A673 (cell line): ENCODE data around the gene C11orf68. TPM values are rescaled to one million over a fixed set of nuclear protein-coding genes. Genes with fewer than 3 reads are reported as not detected.

Source experiments
- Bru-seq: library from RNA; stranded (reverse); fragments of 400-500 nt; gene quantifications from one replicate; lab custom pipeline; 2021; lab: Mats Ljungman, UMichigan
- BruChase-seq, 2 experiments: library from RNA; stranded (reverse); fragments of 400-500 nt; gene quantifications; one replicate each; lab custom pipeline; 2021; lab: Mats Ljungman, UMichigan
- BruUV-seq: library from RNA; stranded (reverse); fragments of 400-500 nt; replicated peaks from 2 replicates; lab custom pipeline; 2021; lab: Mats Ljungman, UMichigan
- CTCF ChIA-PET: fragments of 300-600 bp; sonication (Branson Sonifier 250); formaldehyde crosslinking; loops from one replicate; lab custom pipeline; 2022; ENCODE audit warnings: antibody characterized with exemption; lab: Charles Lee
- POLR2A ChIA-PET: fragments of 300-600 bp; sonication (Branson Sonifier 250); formaldehyde crosslinking; loops from one replicate; lab custom pipeline; 2022; ENCODE audit warnings: antibody characterized with exemption; ENCODE audit not compliant: low non-redundant PET; lab: Charles Lee
- DNase-seq: peaks from one replicate; pipeline ENCODE4 v3.0.0-alpha.2; 2015; ENCODE audit warnings: low spot score
- H3K27ac ChIP-seq: fragments of 200-600 bp; sonication (generic); 2 replicates; pipeline ENCODE4 v1.5.1; 2016; ENCODE audit warnings: mixed run types, low read depth, mild to moderate bottlenecking, mixed read lengths, antibody characterized with exemption, low read length; ENCODE audit not compliant: poor library complexity, severe bottlenecking
- H3K27me3 ChIP-seq: fragments of 200-600 bp; sonication (generic); replicated peaks from 2 replicates; pipeline ENCODE4 v1.6.1; 2017; ENCODE audit warnings: mixed run types, low read depth, mild to moderate bottlenecking, mixed read lengths, antibody characterized with exemption, low read length; ENCODE audit not compliant: insufficient read depth, poor library complexity
- H3K36me3 ChIP-seq: fragments of 200-600 bp; sonication (generic); 2 replicates; pipeline ENCODE4 v1.6.1; 2016; ENCODE audit warnings: mixed run types, mild to moderate bottlenecking, mixed read lengths, antibody characterized with exemption, low read length; ENCODE audit not compliant: insufficient read depth, poor library complexity, severe bottlenecking
- H3K4me1 ChIP-seq: fragments of 200-600 bp; sonication (generic); 2 replicates; pipeline ENCODE4 v1.6.1; 2017; ENCODE audit warnings: mixed run types, mild to moderate bottlenecking, mixed read lengths, antibody characterized with exemption, low read length; ENCODE audit not compliant: insufficient read depth, poor library complexity, severe bottlenecking
- H3K4me3 ChIP-seq: fragments of 200-600 bp; sonication (generic); 2 replicates; pipeline ENCODE4 v1.5.1; 2016; ENCODE audit warnings: low read depth, mixed run types, mild to moderate bottlenecking, mixed read lengths, low read length; ENCODE audit not compliant: poor library complexity, severe bottlenecking
- H3K9me3 ChIP-seq: fragments of 200-600 bp; sonication (generic); 2 replicates; pipeline ENCODE4 v1.6.1; 2016; ENCODE audit warnings: mixed run types, low read depth, mild to moderate bottlenecking, mixed read lengths, antibody characterized with exemption, low read length; ENCODE audit not compliant: poor library complexity, severe bottlenecking
- CTCF ChIP-seq: fragments of 300-800, 200-600 bp; sonication (generic); conservative IDR thresholded peaks from 2 replicates; pipeline ENCODE4 v1.5.1; 2017; ENCODE audit warnings: low read depth, mild to moderate bottlenecking, antibody characterized with exemption, low read length, moderate library complexity, mixed read lengths
- EZH2 ChIP-seq: fragments of 200-600 bp; sonication (generic); IDR thresholded peaks from 2 replicates; pipeline ENCODE4 v1.6.1; 2017; ENCODE audit warnings: borderline replicate concordance, low read depth, mild to moderate bottlenecking, mixed read lengths, antibody characterized with exemption, low read length; ENCODE audit not compliant: poor library complexity, severe bottlenecking
- intact Hi-C: fragments of 100-400 bp; cut with micrococcal nuclease; formaldehyde crosslinking; loops from one replicate; pipeline ENCODE4 v1.10.0; 2022; ENCODE audit not compliant: unreplicated experiment
- long read RNA-seq: library from polyadenylated mRNA; stranded (forward); transcript quantifications from one replicate; pipeline ENCODE4 v2.0.0, GENCODE V29; 2022
- total RNA-seq: library from RNA; stranded (reverse); gene quantifications from 2 replicates; pipeline ENCODE4 v1.2.3, GENCODE V29; 2021

The C11orf68 gene
- total RNA-seq (22.4 and 27.6 TPM in 2 replicates), Bru-seq, nascent RNA (percentile 67 among the genes with signal in this experiment), BruChase-seq, experiment 1, labeled RNA remaining after a 2-hour chase (percentile 70 among the genes with signal in this experiment), BruChase-seq, experiment 2, labeled RNA remaining after a 6-hour chase (percentile 64 among the genes with signal in this experiment)
- long read RNA-seq, transcript C11orf68-202 (2 exons, 1,559 nt) = major isoform, 30 of 54 reads
- long read RNA-seq, transcript C11orf68-201 (2 exons, 1,619 nt) = minor isoform, 20 of 54 reads
- long read RNA-seq, partial matches to known transcripts = 0 of 54 reads
- long read RNA-seq, other reads (novel, unspliced or antisense) = 0 of 54 reads

GRCh38 chr11:65918211-65919140 is at the start of gene C11orf68:
Gene C11orf68, minus strand, starts transcription at chr11:65919062. Its CDS starts 31 bp downstream, at chr11:65919031.
- peaks cover 12% of the 10 kb centered on the region for H3K36me3 ChIP-seq
- BruUV-seq = TSS peak; percentile 60
- POLR2A ChIA-PET = no interaction called here
- intact Hi-C loops = no loop called here
- TF ChIP-seq CTCF (no peak), EZH2 (no peak)
- CTCF ChIA-PET = interaction anchor here (0.5 to 0.6 kb wide), 2 partner anchors 30 to 140 kb away, joined by 4 to 6 read pairs; partner anchors contain the start of gene FIBP
- peak within 1 kb of the TSS; percentile 91 for H3K27ac ChIP-seq
- H3K27me3 ChIP-seq = no peaks in the 10 kb centered on the region
- DNase-seq = peak; percentile 47
- H3K4me3 ChIP-seq = peak within 1 kb of the TSS; percentile 83
- H3K9me3 ChIP-seq = no peaks in the 10 kb centered on the region
- peaks cover 32% of the 10 kb centered on the region for H3K4me1 ChIP-seq

GRCh38 chr11:65967329-65967934 is 48.6 kb upstream of the C11orf68 start:
- ChIA-PET CTCF (no interaction called here), POLR2A (no interaction called here)
- TF ChIP-seq CTCF (no peak), EZH2 (no peak)
- Histone ChIP-seq H3K4me3 (no peak overlapping the region), H3K4me1 (peaks cover 7% of the 10 kb centered on the region), H3K27me3 (no peaks in the 10 kb centered on the region), H3K9me3 (no peaks in the 10 kb centered on the region), H3K27ac (no peak overlapping the region), H3K36me3 (peaks cover 63% of the 10 kb centered on the region)
- DNase-seq = no peak
- intact Hi-C loops = no loop called here
- no TSS peak for BruUV-seq
